Measurements from ENCODE around the gene HYAL2.
A peak's percentile ranks its signal among the peaks of the same experiment; 100 is the strongest.

DNA sequence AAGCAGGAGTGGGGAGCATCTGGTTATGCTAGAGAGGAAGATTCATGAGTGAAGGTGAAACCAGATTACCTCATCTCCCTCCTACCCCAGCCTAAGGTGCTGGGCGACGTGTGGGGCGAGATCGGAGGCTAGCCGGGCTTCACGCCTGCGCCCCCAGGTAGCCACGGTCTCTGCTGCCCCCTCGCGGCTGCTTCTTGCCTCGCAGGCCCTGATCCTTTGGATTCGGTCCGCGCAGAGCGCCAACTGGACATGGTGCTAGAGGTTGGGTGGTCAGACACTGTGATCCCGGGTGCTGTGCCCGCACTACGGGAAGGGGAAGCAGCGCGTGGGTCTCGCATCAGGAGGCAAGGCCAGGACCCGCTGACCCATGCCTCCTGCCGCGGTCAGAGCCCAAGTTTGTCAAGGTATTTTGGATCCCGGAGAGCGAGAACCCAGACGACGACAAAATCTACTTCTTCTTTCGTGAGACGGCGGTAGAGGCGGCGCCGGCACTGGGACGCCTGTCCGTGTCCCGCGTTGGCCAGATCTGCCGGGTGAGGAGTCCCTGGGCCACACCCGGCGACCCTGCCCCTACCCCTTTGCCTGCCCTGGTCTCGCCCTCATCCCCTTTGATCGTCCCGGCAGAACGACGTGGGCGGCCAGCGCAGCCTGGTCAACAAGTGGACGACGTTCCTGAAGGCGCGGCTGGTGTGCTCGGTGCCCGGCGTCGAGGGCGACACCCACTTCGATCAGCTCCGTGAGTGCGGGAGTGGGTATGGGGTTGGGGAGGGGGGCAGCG is 49.4 kb downstream of the HYAL2 start:
- TF ChIP-seq EZH2phosphoT487 (IDR thresholded peaks at IDR 0.05; ENCODE audit: borderline replicate concordance, low read depth, low read length) = no peak
- TF ChIP-seq, protein P1, sequence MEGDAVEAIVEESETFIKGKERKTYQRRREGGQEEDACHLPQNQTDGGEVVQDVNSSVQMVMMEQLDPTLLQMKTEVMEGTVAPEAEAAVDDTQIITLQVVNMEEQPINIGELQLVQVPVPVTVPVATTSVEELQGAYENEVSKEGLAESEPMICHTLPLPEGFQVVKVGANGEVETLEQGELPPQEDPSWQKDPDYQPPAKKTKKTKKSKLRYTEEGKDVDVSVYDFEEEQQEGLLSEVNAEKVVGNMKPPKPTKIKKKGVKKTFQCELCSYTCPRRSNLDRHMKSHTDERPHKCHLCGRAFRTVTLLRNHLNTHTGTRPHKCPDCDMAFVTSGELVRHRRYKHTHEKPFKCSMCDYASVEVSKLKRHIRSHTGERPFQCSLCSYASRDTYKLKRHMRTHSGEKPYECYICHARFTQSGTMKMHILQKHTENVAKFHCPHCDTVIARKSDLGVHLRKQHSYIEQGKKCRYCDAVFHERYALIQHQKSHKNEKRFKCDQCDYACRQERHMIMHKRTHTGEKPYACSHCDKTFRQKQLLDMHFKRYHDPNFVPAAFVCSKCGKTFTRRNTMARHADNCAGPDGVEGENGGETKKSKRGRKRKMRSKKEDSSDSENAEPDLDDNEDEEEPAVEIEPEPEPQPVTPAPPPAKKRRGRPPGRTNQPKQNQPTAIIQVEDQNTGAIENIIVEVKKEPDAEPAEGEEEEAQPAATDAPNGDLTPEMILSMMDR (conservative IDR thresholded peaks at IDR 0.05; ENCODE audit: low read length) = peak; percentile 93
